Brain microvascular endothelial cell (primary cell): Measurements from ENCODE around the gene RANGRF.
A peak's percentile ranks its signal among the peaks of the same experiment; 100 is the strongest.

Experiments
- DNase-seq: peaks from one replicate; pipeline ENCODE4 v3.0.0-alpha.2; 2020
- H3K27ac ChIP-seq: fragments of 250-450 bp; sonication (Bioruptor Pico); 2 replicates; pipeline ENCODE4 v1.5.1; 2020; ENCODE audit warnings: mild to moderate bottlenecking, moderate library complexity
- H3K27me3 ChIP-seq: fragments of 250-450 bp; sonication (Bioruptor Pico); replicated peaks from 2 replicates; pipeline ENCODE4 v1.5.1; 2020; ENCODE audit warnings: mild to moderate bottlenecking
- H3K36me3 ChIP-seq: fragments of 250-450 bp; sonication (Bioruptor Pico); replicated peaks from 2 replicates; pipeline ENCODE4 v1.5.1; 2020; ENCODE audit warnings: mild to moderate bottlenecking
- H3K4me3 ChIP-seq: 2 replicates; pipeline ENCODE4 v1.5.1; 2011; ENCODE audit warnings: low read depth, mild to moderate bottlenecking, control low read depth, low read length, moderate library complexity
- CTCF ChIP-seq: IDR thresholded peaks from 2 replicates; pipeline ENCODE4 v1.5.1; 2011; ENCODE audit warnings: low read depth, mild to moderate bottlenecking, moderate library complexity, low read length, control low read depth, inconsistent platforms; ENCODE audit errors: missing control alignments
- in situ Hi-C: cut with HindIII; loops from 2 replicates; pipeline ENCODE4 v1.10.0; 2017; ENCODE audit warnings: low sequenced_read_pairs, low pct_ligation_motif_present

RANGRF gene

GRCh38 chr17:8322061-8322460, 33.6 kb downstream of the RANGRF start:
- no peak for DNase-seq
- in situ Hi-C loops = no loop called here
- Histone ChIP-seq H3K36me3 (no peaks in the 10 kb centered on the region), H3K27me3 (peaks cover 3% of the 10 kb centered on the region), H3K4me3 (no peak overlapping the region), H3K27ac (no peak overlapping the region)
- TF ChIP-seq CTCF = no peak

GRCh38 chr17:8324132-8324531, 35.7 kb downstream of the RANGRF start:
- TF ChIP-seq CTCF = peak; percentile 17
- no peak for DNase-seq
- H3K27me3 ChIP-seq = no peaks in the 10 kb centered on the region

GRCh38 chr17:8324923-8325322, 36.5 kb downstream of the RANGRF start:
- TF ChIP-seq CTCF = no peak
- no peak overlapping the region for H3K4me3 ChIP-seq

More at GRCh38 chr17:8324132-8324531, 35.7 kb downstream of the RANGRF start:
- Histone ChIP-seq H3K36me3 (no peaks in the 10 kb centered on the region), H3K4me3 (no peak overlapping the region), H3K27ac (no peak overlapping the region)
- in situ Hi-C loops = no loop called here

GRCh38 chr17:8326511-8327302, 38.2 kb downstream of the RANGRF start:
- TF ChIP-seq CTCF = no peak
- no peak for DNase-seq
- H3K4me3 ChIP-seq = peak overlapping the region; percentile 65
- in situ Hi-C loops = no loop called here
- H3K27me3 ChIP-seq = no peaks in the 10 kb centered on the region
- no peak overlapping the region for H3K27ac ChIP-seq
- H3K36me3 ChIP-seq = no peaks in the 10 kb centered on the region

More at GRCh38 chr17:8324923-8325322, 36.5 kb downstream of the RANGRF start:
- Histone ChIP-seq H3K27me3 (no peaks in the 10 kb centered on the region), H3K36me3 (no peaks in the 10 kb centered on the region), H3K27ac (no peak overlapping the region)
- in situ Hi-C loops = no loop called here
- no peak for DNase-seq

- DNase-seq = no peak
- Histone ChIP-seq H3K27me3 (no peaks in the 10 kb centered on the region), H3K27ac (no peak overlapping the region), H3K4me3 (peak overlapping the region; percentile 65), H3K36me3 (no peaks in the 10 kb centered on the region)
- in situ Hi-C loops = no loop called here
- no peak for TF ChIP-seq CTCF
Measured at GRCh38 chr17:8327303-8327649, 38.8 kb downstream of the RANGRF start.

- no peak overlapping the region for H3K27ac ChIP-seq
- no peak for DNase-seq
- H3K36me3 ChIP-seq = no peaks in the 10 kb centered on the region
- no peaks in the 10 kb centered on the region for H3K27me3 ChIP-seq
- no peak overlapping the region for H3K4me3 ChIP-seq
- TF ChIP-seq CTCF = no peak
- in situ Hi-C loops = no loop called here
Measured at GRCh38 chr17:8332128-8332527, 43.7 kb downstream of the RANGRF start.
